ENCODE measurements around the gene BCL7A.

The BCL7A gene

GRCh38 chr12:122021822-122022392 lies at the start of gene BCL7A:
Gene BCL7A (plus strand): TSS chr12:122021884. CDS start chr12:122022092, 208 bp downstream.
- TF ChIP-seq CTCF (IDR thresholded peaks at IDR 0.05) = peak in 1 of 2 experiments; percentile 7
- peaks cover 0 to 45% (median 27%) of the 10 kb centered on the region in 4 donors for H3K4me1 ChIP-seq
- H3K36me3 ChIP-seq = no peaks in the 10 kb centered on the region
- H3K9me3 ChIP-seq = no peaks in the 10 kb centered on the region
- peak; percentile 56 to 81 for DNase-seq
- H3K27me3 ChIP-seq = no peaks in the 10 kb centered on the region
- intact Hi-C loops (cut with DNase I; ENCODE audit: low total_unique reads) = loop anchor here (5.0 kb wide), 1 partner anchor 105 kb away; the partner anchor contains the start of gene CFAP251
- H3K4me3 ChIP-seq = peak within 1 kb of the TSS; percentile 70 to 82
- H3K27ac ChIP-seq = peak within 1 kb of the TSS; percentile 90 to 98

GRCh38 chr12:121974026-121974985 lies 47.4 kb upstream of the BCL7A start:
- Histone ChIP-seq H3K27me3 (no peaks in the 10 kb centered on the region), H3K9me3 (no peaks in the 10 kb centered on the region), H3K4me3 (no peak overlapping the region), H3K36me3 (no peaks in the 10 kb centered on the region), H3K27ac (no peak overlapping the region), H3K4me1 (peaks cover 0 to 15% (median 7%) of the 10 kb centered on the region in 4 donors)
- no peak for TF ChIP-seq CTCF (IDR thresholded peaks at IDR 0.05)
- intact Hi-C loops (cut with DNase I; ENCODE audit: low total_unique reads) = no loop called here
- DNase-seq = no peak

- H3K36me3 ChIP-seq = no peaks in the 10 kb centered on the region
- no peak overlapping the region for H3K4me3 ChIP-seq
- intact Hi-C loops (cut with DNase I; ENCODE audit: low total_unique reads) = no loop called here
- no peak for DNase-seq
- no peak overlapping the region for H3K27ac ChIP-seq
- no peaks in the 10 kb centered on the region for H3K27me3 ChIP-seq
- peaks cover 0 to 15% (median 7%) of the 10 kb centered on the region in 4 donors for H3K4me1 ChIP-seq
- no peak for TF ChIP-seq CTCF (IDR thresholded peaks at IDR 0.05)
- no peaks in the 10 kb centered on the region for H3K9me3 ChIP-seq
Observed at GRCh38 chr12:121975021-121975420, 46.7 kb upstream of the BCL7A start.

GRCh38 chr12:121976950-121977349 lies 44.7 kb upstream of the BCL7A start:
- TF ChIP-seq CTCF (IDR thresholded peaks at IDR 0.05) = no peak
- no peak for DNase-seq
- no peak overlapping the region for H3K27ac ChIP-seq
- intact Hi-C loops (cut with DNase I; ENCODE audit: low total_unique reads) = no loop called here
- no peaks in the 10 kb centered on the region for H3K9me3 ChIP-seq
- H3K4me3 ChIP-seq = no peak overlapping the region
- H3K4me1 ChIP-seq = peaks cover 0 to 14% (median 5%) of the 10 kb centered on the region in 4 donors
- no peaks in the 10 kb centered on the region for H3K27me3 ChIP-seq
- no peaks in the 10 kb centered on the region for H3K36me3 ChIP-seq

- no peaks in the 10 kb centered on the region for H3K9me3 ChIP-seq
- no peak for TF ChIP-seq CTCF (IDR thresholded peaks at IDR 0.05)
- H3K27ac ChIP-seq = no peak overlapping the region
- intact Hi-C loops (cut with DNase I; ENCODE audit: low total_unique reads) = no loop called here
- no peaks in the 10 kb centered on the region for H3K27me3 ChIP-seq
- DNase-seq = no peak
- no peaks in the 10 kb centered on the region for H3K36me3 ChIP-seq
- no peak overlapping the region for H3K4me3 ChIP-seq
- H3K4me1 ChIP-seq = no peaks in the 10 kb centered on the region
Observed at GRCh38 chr12:121980191-121980891, 41.3 kb upstream of the BCL7A start.
